ENCODE measurements around the gene IL17RE.
A peak's percentile ranks its signal among the peaks of the same experiment; 100 is the strongest.

IL17RE gene

DNA sequence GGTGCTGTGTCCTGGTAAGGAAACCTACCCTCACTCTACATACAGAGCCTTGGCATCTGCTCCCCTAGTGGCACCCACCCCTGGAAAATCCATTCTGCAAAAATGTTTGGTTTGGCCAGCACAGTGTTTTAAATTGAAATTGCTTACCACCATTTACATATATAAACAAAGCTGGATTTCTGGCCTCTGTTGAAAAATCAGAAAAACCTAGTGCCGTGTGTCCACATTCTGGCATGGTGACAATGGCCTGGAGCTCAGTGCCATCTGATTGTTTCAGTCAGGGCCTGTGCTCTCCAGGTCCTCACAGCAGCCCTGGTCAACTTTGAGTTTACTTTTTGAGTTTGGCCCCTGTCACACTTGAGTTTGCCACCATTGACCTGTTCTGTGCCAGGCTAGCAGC is 11.4 kb downstream of the IL17RE start:
- Histone ChIP-seq H4K20me1 (ENCODE audit: insufficient read depth, low read length) (no peaks in the 10 kb centered on the region), H3K79me2 (ENCODE audit: low read length) (no peaks in the 10 kb centered on the region), H3K9ac (ENCODE audit: low read length) (no peak overlapping the region), H2AFZ (ENCODE audit: low read depth, low read length) (no peak overlapping the region), H3K4me3 (ENCODE audit: low read length) (no peak overlapping the region), H3K27me3 (ENCODE audit: low read depth, low read length) (no peaks in the 10 kb centered on the region), H3K9me3 (ENCODE audit: insufficient read depth, low read length) (no peaks in the 10 kb centered on the region), H3K27ac (ENCODE audit: low read length) (no peak overlapping the region), H3K4me2 (ENCODE audit: low read length) (no peak overlapping the region), H3K4me1 (ENCODE audit: low read length) (peaks cover 25% of the 10 kb centered on the region), H3K36me3 (replicated peaks; ENCODE audit: low read depth, low read length) (no peaks in the 10 kb centered on the region)
- TF ChIP-seq, protein P1, sequence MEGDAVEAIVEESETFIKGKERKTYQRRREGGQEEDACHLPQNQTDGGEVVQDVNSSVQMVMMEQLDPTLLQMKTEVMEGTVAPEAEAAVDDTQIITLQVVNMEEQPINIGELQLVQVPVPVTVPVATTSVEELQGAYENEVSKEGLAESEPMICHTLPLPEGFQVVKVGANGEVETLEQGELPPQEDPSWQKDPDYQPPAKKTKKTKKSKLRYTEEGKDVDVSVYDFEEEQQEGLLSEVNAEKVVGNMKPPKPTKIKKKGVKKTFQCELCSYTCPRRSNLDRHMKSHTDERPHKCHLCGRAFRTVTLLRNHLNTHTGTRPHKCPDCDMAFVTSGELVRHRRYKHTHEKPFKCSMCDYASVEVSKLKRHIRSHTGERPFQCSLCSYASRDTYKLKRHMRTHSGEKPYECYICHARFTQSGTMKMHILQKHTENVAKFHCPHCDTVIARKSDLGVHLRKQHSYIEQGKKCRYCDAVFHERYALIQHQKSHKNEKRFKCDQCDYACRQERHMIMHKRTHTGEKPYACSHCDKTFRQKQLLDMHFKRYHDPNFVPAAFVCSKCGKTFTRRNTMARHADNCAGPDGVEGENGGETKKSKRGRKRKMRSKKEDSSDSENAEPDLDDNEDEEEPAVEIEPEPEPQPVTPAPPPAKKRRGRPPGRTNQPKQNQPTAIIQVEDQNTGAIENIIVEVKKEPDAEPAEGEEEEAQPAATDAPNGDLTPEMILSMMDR (IDR thresholded peaks at IDR 0.05; ENCODE audit: low read depth, low read length) = no peak
- no peak for TF ChIP-seq EZH2phosphoT487 (IDR thresholded peaks at IDR 0.05; ENCODE audit: low read depth)

DNA sequence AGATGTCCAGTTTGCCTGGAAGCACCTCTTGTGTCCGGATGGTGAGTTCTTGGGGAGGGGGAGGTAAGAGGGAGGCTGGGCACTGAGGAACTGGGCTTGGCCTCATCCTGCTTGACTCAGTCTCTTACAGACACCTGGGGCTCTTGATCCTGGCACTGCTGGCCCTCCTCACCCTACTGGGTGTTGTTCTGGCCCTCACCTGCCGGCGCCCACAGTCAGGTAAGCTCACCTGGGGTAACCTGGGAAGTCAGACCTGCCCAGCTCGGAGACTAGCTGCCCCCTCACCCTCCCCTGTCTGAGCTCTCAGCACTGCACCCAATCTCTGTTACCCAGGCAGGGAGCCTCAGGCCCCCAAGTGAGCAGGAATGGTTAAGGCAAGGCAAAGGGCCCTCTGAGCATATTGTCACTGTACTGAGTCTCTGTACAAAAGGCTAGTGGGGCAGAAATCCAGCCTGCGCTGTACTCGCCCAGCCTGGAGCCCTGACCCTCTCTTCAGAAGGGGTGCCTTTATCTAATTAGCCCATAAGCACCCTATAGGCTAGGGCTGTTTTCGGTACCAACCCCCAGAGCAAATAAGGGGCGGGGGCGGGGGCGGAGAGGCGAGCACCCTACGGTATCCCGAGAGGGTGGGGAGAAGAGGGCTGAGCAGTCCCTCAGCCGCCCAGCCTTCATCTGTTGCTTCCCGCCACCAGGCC is 12.1 kb downstream of the IL17RE start:
- no peak overlapping the region for H3K27ac ChIP-seq (ENCODE audit: low read length)
- H3K27me3 ChIP-seq (ENCODE audit: low read depth, low read length) = no peaks in the 10 kb centered on the region
- no peaks in the 10 kb centered on the region for H3K9me3 ChIP-seq (ENCODE audit: insufficient read depth, low read length)
- TF ChIP-seq, protein P1 (IDR thresholded peaks at IDR 0.05; ENCODE audit: low read depth, low read length) = no peak
- TF ChIP-seq EZH2phosphoT487 (IDR thresholded peaks at IDR 0.05; ENCODE audit: low read depth) = no peak
- H3K4me2 ChIP-seq (ENCODE audit: low read length) = peak overlapping the region; percentile 98
- no peaks in the 10 kb centered on the region for H3K79me2 ChIP-seq (ENCODE audit: low read length)
- no peaks in the 10 kb centered on the region for H4K20me1 ChIP-seq (ENCODE audit: insufficient read depth, low read length)
- peak overlapping the region; percentile 71 for H3K9ac ChIP-seq (ENCODE audit: low read length)
- no peaks in the 10 kb centered on the region for H3K36me3 ChIP-seq (replicated peaks; ENCODE audit: low read depth, low read length)
- H3K4me1 ChIP-seq (ENCODE audit: low read length) = peaks cover 18% of the 10 kb centered on the region
- H3K4me3 ChIP-seq (ENCODE audit: low read length) = peak overlapping the region; percentile 87
- H2AFZ ChIP-seq (ENCODE audit: low read depth, low read length) = peak overlapping the region; percentile 84

DNA sequence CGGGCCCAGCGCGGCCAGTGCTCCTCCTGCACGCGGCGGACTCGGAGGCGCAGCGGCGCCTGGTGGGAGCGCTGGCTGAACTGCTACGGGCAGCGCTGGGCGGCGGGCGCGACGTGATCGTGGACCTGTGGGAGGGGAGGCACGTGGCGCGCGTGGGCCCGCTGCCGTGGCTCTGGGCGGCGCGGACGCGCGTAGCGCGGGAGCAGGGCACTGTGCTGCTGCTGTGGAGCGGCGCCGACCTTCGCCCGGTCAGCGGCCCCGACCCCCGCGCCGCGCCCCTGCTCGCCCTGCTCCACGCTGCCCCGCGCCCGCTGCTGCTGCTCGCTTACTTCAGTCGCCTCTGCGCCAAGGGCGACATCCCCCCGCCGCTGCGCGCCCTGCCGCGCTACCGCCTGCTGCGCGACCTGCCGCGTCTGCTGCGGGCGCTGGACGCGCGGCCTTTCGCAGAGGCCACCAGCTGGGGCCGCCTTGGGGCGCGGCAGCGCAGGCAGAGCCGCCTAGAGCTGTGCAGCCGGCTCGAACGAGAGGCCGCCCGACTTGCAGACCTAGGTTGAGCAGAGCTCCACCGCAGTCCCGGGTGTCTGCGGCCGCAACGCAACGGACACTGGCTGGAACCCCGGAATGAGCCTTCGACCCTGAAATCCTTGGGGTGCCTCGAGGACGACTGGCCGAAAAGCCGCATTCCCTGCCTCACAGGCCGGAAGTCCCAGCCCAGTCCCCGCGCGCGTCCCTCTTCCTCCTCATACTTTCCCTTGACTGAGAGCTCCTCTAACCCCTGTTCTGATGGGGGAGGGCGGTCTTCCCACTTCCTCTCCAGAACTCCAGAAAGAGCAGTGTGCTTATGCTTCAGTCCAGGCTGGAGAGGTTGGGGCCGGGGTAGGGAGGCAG is 12.8 kb downstream of the IL17RE start:
- peak overlapping the region; percentile 98 for H3K4me2 ChIP-seq (ENCODE audit: low read length)

More for the DNA sequence above, 12.8 kb downstream of the IL17RE start:
- no peaks in the 10 kb centered on the region for H4K20me1 ChIP-seq (ENCODE audit: insufficient read depth, low read length)
- H3K9ac ChIP-seq (ENCODE audit: low read length) = peak overlapping the region; percentile 71
- TF ChIP-seq, protein P1 (IDR thresholded peaks at IDR 0.05; ENCODE audit: low read depth, low read length) = no peak
- no peak for TF ChIP-seq EZH2phosphoT487 (IDR thresholded peaks at IDR 0.05; ENCODE audit: low read depth)
- H3K9me3 ChIP-seq (ENCODE audit: insufficient read depth, low read length) = no peaks in the 10 kb centered on the region
- H3K4me1 ChIP-seq (ENCODE audit: low read length) = peaks cover 16% of the 10 kb centered on the region
- H3K27ac ChIP-seq (ENCODE audit: low read length) = no peak overlapping the region
- H3K79me2 ChIP-seq (ENCODE audit: low read length) = no peaks in the 10 kb centered on the region
- H2AFZ ChIP-seq (ENCODE audit: low read depth, low read length) = peak overlapping the region; percentile 84
- H3K27me3 ChIP-seq (ENCODE audit: low read depth, low read length) = no peaks in the 10 kb centered on the region
- peak overlapping the region; percentile 87 for H3K4me3 ChIP-seq (ENCODE audit: low read length)
- no peaks in the 10 kb centered on the region for H3K36me3 ChIP-seq (replicated peaks; ENCODE audit: low read depth, low read length)

Measured in OCI-LY3 (cell line).